Measurements from ENCODE around the gene CCDC12.

Gene CCDC12

GRCh38 chr3:46981932-46982471 is 5.5 kb upstream of the CCDC12 start:
- peak overlapping the region in 2 of 5 donors; percentile 21 to 72 for H3K9ac ChIP-seq (ENCODE audit: low read length in 5 of 5)
- H3K36me3 ChIP-seq (ENCODE audit: control insufficient read depth in 5 of 5, insufficient read depth in 5 of 5, low read length in 5 of 5) = peaks cover 0 to 3% (median 0%) of the 10 kb centered on the region in 5 donors
- peak overlapping the region in 3 of 5 donors; percentile 41 to 59 (median 51) for H3K4me3 ChIP-seq (ENCODE audit: low read depth in 1 of 5, low read length in 5 of 5)
- peaks cover 8 to 61% (median 41%) of the 10 kb centered on the region in 5 donors for H3K4me1 ChIP-seq (ENCODE audit: control insufficient read depth in 5 of 5, insufficient read depth in 5 of 5, low read length in 5 of 5)
- H3K9me3 ChIP-seq (ENCODE audit: control insufficient read depth in 5 of 5, low read length in 5 of 5) = no peaks in the 10 kb centered on the region
- H3K27me3 ChIP-seq (ENCODE audit: control insufficient read depth in 5 of 5, insufficient read depth in 4 of 5, low read length in 5 of 5) = no peaks in the 10 kb centered on the region
- H3K27ac ChIP-seq (ENCODE audit: low read depth, low read length) = no peak overlapping the region

- peak overlapping the region in 4 of 5 donors; percentile 34 to 83 (median 64) for H3K9ac ChIP-seq (ENCODE audit: low read length in 5 of 5)
- peaks cover 5 to 58% (median 41%) of the 10 kb centered on the region in 5 donors for H3K4me1 ChIP-seq (ENCODE audit: control insufficient read depth in 5 of 5, insufficient read depth in 5 of 5, low read length in 5 of 5)
These were observed 3.5 kb upstream of the CCDC12 start for GRCh38 chr3:46979958-46980497.

GRCh38 chr3:46978985-46979944 is 2.7 kb upstream of the CCDC12 start, which contains the start of gene NBEAL2:
Gene NBEAL2, plus strand, starts transcription at chr3:46979666. Its CDS starts 196 bp downstream, at chr3:46979862.
- H3K4me3 ChIP-seq (ENCODE audit: low read depth in 1 of 5, low read length in 5 of 5) = peak within 1 kb of the TSS; percentile 76 to 87 (median 83)
- peaks cover 12 to 66% (median 48%) of the 10 kb centered on the region in 5 donors for H3K4me1 ChIP-seq (ENCODE audit: control insufficient read depth in 5 of 5, insufficient read depth in 5 of 5, low read length in 5 of 5)
- H3K27me3 ChIP-seq (ENCODE audit: control insufficient read depth in 5 of 5, insufficient read depth in 4 of 5, low read length in 5 of 5) = no peaks in the 10 kb centered on the region
- H3K9me3 ChIP-seq (ENCODE audit: control insufficient read depth in 5 of 5, low read length in 5 of 5) = no peaks in the 10 kb centered on the region
- H3K9ac ChIP-seq (ENCODE audit: low read length in 5 of 5) = peak within 1 kb of the TSS; percentile 63 to 96 (median 83)
- H3K27ac ChIP-seq (ENCODE audit: low read depth, low read length) = peak within 1 kb of the TSS; percentile 86
- H3K36me3 ChIP-seq (ENCODE audit: control insufficient read depth in 5 of 5, insufficient read depth in 5 of 5, low read length in 5 of 5) = peaks cover 0 to 1% (median 0%) of the 10 kb centered on the region in 5 donors

More at GRCh38 chr3:46979958-46980497, 3.5 kb upstream of the CCDC12 start:
- peak overlapping the region; percentile 48 to 85 (median 79) for H3K4me3 ChIP-seq (ENCODE audit: low read depth in 1 of 5, low read length in 5 of 5)
- H3K36me3 ChIP-seq (ENCODE audit: control insufficient read depth in 5 of 5, insufficient read depth in 5 of 5, low read length in 5 of 5) = peaks cover 0 to 3% (median 0%) of the 10 kb centered on the region in 5 donors
- H3K9me3 ChIP-seq (ENCODE audit: control insufficient read depth in 5 of 5, low read length in 5 of 5) = no peaks in the 10 kb centered on the region
- H3K27me3 ChIP-seq (ENCODE audit: control insufficient read depth in 5 of 5, insufficient read depth in 4 of 5, low read length in 5 of 5) = no peaks in the 10 kb centered on the region
- H3K27ac ChIP-seq (ENCODE audit: low read depth, low read length) = no peak overlapping the region

GRCh38 chr3:46978381-46978780 is 1.8 kb upstream of the CCDC12 start:
- H3K27me3 ChIP-seq (ENCODE audit: control insufficient read depth in 5 of 5, insufficient read depth in 4 of 5, low read length in 5 of 5) = no peaks in the 10 kb centered on the region
- peaks cover 12 to 71% (median 55%) of the 10 kb centered on the region in 5 donors for H3K4me1 ChIP-seq (ENCODE audit: control insufficient read depth in 5 of 5, insufficient read depth in 5 of 5, low read length in 5 of 5)
- H3K4me3 ChIP-seq (ENCODE audit: low read depth in 1 of 5, low read length in 5 of 5) = no peak overlapping the region
- H3K27ac ChIP-seq (ENCODE audit: low read depth, low read length) = peak overlapping the region; percentile 86
- no peaks in the 10 kb centered on the region for H3K9me3 ChIP-seq (ENCODE audit: control insufficient read depth in 5 of 5, low read length in 5 of 5)
- no peaks in the 10 kb centered on the region for H3K36me3 ChIP-seq (ENCODE audit: control insufficient read depth in 5 of 5, insufficient read depth in 5 of 5, low read length in 5 of 5)
- H3K9ac ChIP-seq (ENCODE audit: low read length in 5 of 5) = no peak overlapping the region

GRCh38 chr3:46977811-46978195 is 1.3 kb upstream of the CCDC12 start:
- Histone ChIP-seq H3K27me3 (ENCODE audit: control insufficient read depth in 5 of 5, insufficient read depth in 4 of 5, low read length in 5 of 5) (no peaks in the 10 kb centered on the region), H3K36me3 (ENCODE audit: control insufficient read depth in 5 of 5, insufficient read depth in 5 of 5, low read length in 5 of 5) (no peaks in the 10 kb centered on the region), H3K4me3 (ENCODE audit: low read depth in 1 of 5, low read length in 5 of 5) (no peak overlapping the region), H3K27ac (ENCODE audit: low read depth, low read length) (peak overlapping the region; percentile 46), H3K4me1 (ENCODE audit: control insufficient read depth in 5 of 5, insufficient read depth in 5 of 5, low read length in 5 of 5) (peaks cover 12 to 71% (median 55%) of the 10 kb centered on the region in 5 donors), H3K9me3 (ENCODE audit: control insufficient read depth in 5 of 5, low read length in 5 of 5) (no peaks in the 10 kb centered on the region), H3K9ac (ENCODE audit: low read length in 5 of 5) (no peak overlapping the region)

GRCh38 chr3:46974421-46975171 is 1.9 kb downstream of the CCDC12 start:
- H3K27ac ChIP-seq (ENCODE audit: low read depth, low read length) = peak overlapping the region; percentile 26
- H3K27me3 ChIP-seq (ENCODE audit: control insufficient read depth in 5 of 5, insufficient read depth in 4 of 5, low read length in 5 of 5) = no peaks in the 10 kb centered on the region
- peak overlapping the region in 1 of 5 donors; percentile 21 for H3K4me3 ChIP-seq (ENCODE audit: low read depth in 1 of 5, low read length in 5 of 5)
- peaks cover 0 to 5% (median 0%) of the 10 kb centered on the region in 5 donors for H3K36me3 ChIP-seq (ENCODE audit: control insufficient read depth in 5 of 5, insufficient read depth in 5 of 5, low read length in 5 of 5)
- H3K9ac ChIP-seq (ENCODE audit: low read length in 5 of 5) = peak overlapping the region in 2 of 5 donors; percentile 4 to 31
- H3K9me3 ChIP-seq (ENCODE audit: control insufficient read depth in 5 of 5, low read length in 5 of 5) = no peaks in the 10 kb centered on the region
- peaks cover 21 to 69% (median 55%) of the 10 kb centered on the region in 5 donors for H3K4me1 ChIP-seq (ENCODE audit: control insufficient read depth in 5 of 5, insufficient read depth in 5 of 5, low read length in 5 of 5)

- Histone ChIP-seq H3K9me3 (ENCODE audit: control insufficient read depth in 5 of 5, low read length in 5 of 5) (no peaks in the 10 kb centered on the region), H3K4me1 (ENCODE audit: control insufficient read depth in 5 of 5, insufficient read depth in 5 of 5, low read length in 5 of 5) (peaks cover 24 to 71% (median 61%) of the 10 kb centered on the region in 5 donors), H3K9ac (ENCODE audit: low read length in 5 of 5) (no peak overlapping the region), H3K36me3 (ENCODE audit: control insufficient read depth in 5 of 5, insufficient read depth in 5 of 5, low read length in 5 of 5) (peaks cover 0 to 5% (median 0%) of the 10 kb centered on the region in 5 donors), H3K27me3 (ENCODE audit: control insufficient read depth in 5 of 5, insufficient read depth in 4 of 5, low read length in 5 of 5) (no peaks in the 10 kb centered on the region), H3K27ac (ENCODE audit: low read depth, low read length) (no peak overlapping the region), H3K4me3 (ENCODE audit: low read depth in 1 of 5, low read length in 5 of 5) (no peak overlapping the region)
These were observed 4.1 kb downstream of the CCDC12 start for GRCh38 chr3:46972396-46972795.

GRCh38 chr3:46971742-46972141 is 4.8 kb downstream of the CCDC12 start:
- Histone ChIP-seq H3K36me3 (ENCODE audit: control insufficient read depth in 5 of 5, insufficient read depth in 5 of 5, low read length in 5 of 5) (peaks cover 0 to 5% (median 0%) of the 10 kb centered on the region in 5 donors), H3K27me3 (ENCODE audit: control insufficient read depth in 5 of 5, insufficient read depth in 4 of 5, low read length in 5 of 5) (no peaks in the 10 kb centered on the region), H3K27ac (ENCODE audit: low read depth, low read length) (no peak overlapping the region), H3K9me3 (ENCODE audit: control insufficient read depth in 5 of 5, low read length in 5 of 5) (no peaks in the 10 kb centered on the region), H3K4me3 (ENCODE audit: low read depth in 1 of 5, low read length in 5 of 5) (no peak overlapping the region), H3K4me1 (ENCODE audit: control insufficient read depth in 5 of 5, insufficient read depth in 5 of 5, low read length in 5 of 5) (peaks cover 24 to 72% (median 63%) of the 10 kb centered on the region in 5 donors), H3K9ac (ENCODE audit: low read length in 5 of 5) (peak overlapping the region in 1 of 5 donors; percentile 4)

- Histone ChIP-seq H3K4me3 (ENCODE audit: low read depth in 1 of 5, low read length in 5 of 5) (no peak overlapping the region), H3K27me3 (ENCODE audit: control insufficient read depth in 5 of 5, insufficient read depth in 4 of 5, low read length in 5 of 5) (no peaks in the 10 kb centered on the region), H3K9ac (ENCODE audit: low read length in 5 of 5) (no peak overlapping the region), H3K36me3 (ENCODE audit: control insufficient read depth in 5 of 5, insufficient read depth in 5 of 5, low read length in 5 of 5) (peaks cover 0 to 5% (median 0%) of the 10 kb centered on the region in 5 donors), H3K27ac (ENCODE audit: low read depth, low read length) (peak overlapping the region; percentile 14), H3K9me3 (ENCODE audit: control insufficient read depth in 5 of 5, low read length in 5 of 5) (no peaks in the 10 kb centered on the region), H3K4me1 (ENCODE audit: control insufficient read depth in 5 of 5, insufficient read depth in 5 of 5, low read length in 5 of 5) (peaks cover 24 to 75% (median 63%) of the 10 kb centered on the region in 5 donors)
These were observed 5.4 kb downstream of the CCDC12 start for GRCh38 chr3:46971151-46971550.

All from subcutaneous abdominal adipose tissue (tissue), 5 donors.